Measurements from ENCODE around the gene HPX. TPM values are rescaled to one million over a fixed set of nuclear protein-coding genes. Genes with fewer than 3 reads are reported as not detected.

Gene HPX
- total RNA-seq, 1 donor from 2014 or later = 3.1 TPM

DNA sequence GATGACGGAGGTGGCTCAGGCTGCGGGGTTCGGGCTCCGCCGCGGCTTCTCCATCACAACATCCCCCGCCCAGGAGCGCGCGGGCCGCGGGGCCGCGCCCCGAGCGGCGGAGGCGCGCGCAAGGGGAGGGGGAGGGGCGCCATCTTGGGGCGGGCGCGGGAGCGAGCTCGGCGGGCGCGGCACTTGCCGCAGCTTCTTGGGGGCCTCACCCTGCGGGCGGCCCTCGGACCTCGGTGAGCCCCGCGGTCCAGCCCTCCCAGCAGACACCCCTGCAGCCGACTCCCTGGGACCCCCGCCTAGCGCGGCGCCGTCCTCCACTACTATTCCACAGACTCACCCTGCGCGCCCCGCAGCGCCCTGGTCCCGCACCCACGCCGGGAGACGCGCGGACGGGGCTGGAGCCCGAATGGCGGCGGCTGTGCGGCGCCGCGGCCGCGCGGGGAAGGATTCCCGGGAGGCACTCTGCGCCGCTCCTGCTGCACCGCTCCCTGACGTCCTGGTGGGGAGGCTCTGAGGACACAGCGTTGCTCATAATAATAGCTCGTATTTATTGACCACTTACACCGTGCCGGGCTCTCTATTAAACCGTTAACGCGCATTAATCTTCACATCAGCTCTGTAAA, 21.7 kb downstream of the HPX start, which contains the start of gene APBB1:
Gene APBB1, minus strand, starts transcription at position 86 of the 623 bp plus-strand sequence. CDS start 7,747 bp downstream, outside the sequence.
- peaks cover 0 to 3% (median 0%) of the 10 kb centered on the region in 3 donors for H3K36me3 ChIP-seq (ENCODE audit: control insufficient read depth in 3 of 3, insufficient read depth in 3 of 3, low read length in 3 of 3)
- peak within 1 kb of the TSS; percentile 87 to 95 (median 88) for H3K9ac ChIP-seq (ENCODE audit: low read depth in 1 of 3, low read length in 3 of 3)
- peaks cover 9 to 16% (median 13%) of the 10 kb centered on the region in 3 donors for H3K4me1 ChIP-seq (ENCODE audit: control insufficient read depth in 3 of 3, insufficient read depth in 3 of 3, low read length in 3 of 3)
- no peaks in the 10 kb centered on the region for H3K9me3 ChIP-seq (ENCODE audit: control insufficient read depth in 3 of 3, low read length in 3 of 3)
- H3K4me3 ChIP-seq (ENCODE audit: low read length in 3 of 3) = peak within 1 kb of the TSS; percentile 73 to 83 (median 78)
- no peaks in the 10 kb centered on the region for H3K27me3 ChIP-seq (ENCODE audit: control insufficient read depth in 3 of 3, insufficient read depth in 3 of 3, low read length in 3 of 3)
- H3K27ac ChIP-seq (ENCODE audit: low read depth, low read length) = peak within 1 kb of the TSS; percentile 84

DNA sequence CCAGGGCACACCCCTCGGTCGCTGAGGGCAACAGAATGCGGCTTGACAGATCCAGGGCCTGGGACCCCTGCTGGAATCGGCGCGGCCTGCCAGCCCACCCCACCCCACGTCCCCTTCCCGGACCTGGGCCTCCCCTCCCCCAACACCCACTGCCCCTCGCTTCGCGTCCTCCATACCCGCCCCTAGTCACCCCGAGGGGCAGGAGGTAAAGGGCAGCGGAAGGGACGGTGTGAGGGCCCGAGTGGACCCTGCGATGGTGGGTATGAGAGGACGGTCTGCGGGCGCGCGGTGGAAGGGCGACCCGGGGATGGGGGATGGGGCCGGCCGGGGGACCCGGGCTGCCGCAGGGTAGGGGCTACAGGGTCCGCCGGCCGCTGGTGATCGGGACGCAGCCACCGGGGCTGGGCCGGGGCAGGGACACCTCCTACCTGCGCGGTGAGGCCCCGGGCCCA, 22.2 kb downstream of the HPX start:
- Histone ChIP-seq H3K4me1 (ENCODE audit: control insufficient read depth in 3 of 3, insufficient read depth in 3 of 3, low read length in 3 of 3) (peaks cover 9 to 16% (median 13%) of the 10 kb centered on the region in 3 donors), H3K4me3 (ENCODE audit: low read length in 3 of 3) (peak overlapping the region; percentile 72 to 83 (median 78)), H3K27me3 (ENCODE audit: control insufficient read depth in 3 of 3, insufficient read depth in 3 of 3, low read length in 3 of 3) (no peaks in the 10 kb centered on the region), H3K9ac (ENCODE audit: low read depth in 1 of 3, low read length in 3 of 3) (peak overlapping the region; percentile 69 to 95 (median 87)), H3K9me3 (ENCODE audit: control insufficient read depth in 3 of 3, low read length in 3 of 3) (no peaks in the 10 kb centered on the region), H3K36me3 (ENCODE audit: control insufficient read depth in 3 of 3, insufficient read depth in 3 of 3, low read length in 3 of 3) (peaks cover 0 to 3% (median 0%) of the 10 kb centered on the region in 3 donors), H3K27ac (ENCODE audit: low read depth, low read length) (peak overlapping the region; percentile 40)

- Histone ChIP-seq H3K36me3 (ENCODE audit: control insufficient read depth in 3 of 3, insufficient read depth in 3 of 3, low read length in 3 of 3) (peaks cover 0 to 3% (median 0%) of the 10 kb centered on the region in 3 donors), H3K27me3 (ENCODE audit: control insufficient read depth in 3 of 3, insufficient read depth in 3 of 3, low read length in 3 of 3) (no peaks in the 10 kb centered on the region), H3K4me1 (ENCODE audit: control insufficient read depth in 3 of 3, insufficient read depth in 3 of 3, low read length in 3 of 3) (peaks cover 9 to 16% (median 13%) of the 10 kb centered on the region in 3 donors), H3K9me3 (ENCODE audit: control insufficient read depth in 3 of 3, low read length in 3 of 3) (no peaks in the 10 kb centered on the region), H3K27ac (ENCODE audit: low read depth, low read length) (peak overlapping the region; percentile 40), H3K4me3 (ENCODE audit: low read length in 3 of 3) (peak overlapping the region; percentile 72 to 83 (median 78)), H3K9ac (ENCODE audit: low read depth in 1 of 3, low read length in 3 of 3) (peak overlapping the region; percentile 69 to 95 (median 87))
Measured at GRCh38 chr11:6417907-6418556, 22.8 kb downstream of the HPX start.

- H3K36me3 ChIP-seq (ENCODE audit: control insufficient read depth in 3 of 3, insufficient read depth in 3 of 3, low read length in 3 of 3) = peaks cover 0 to 3% (median 3%) of the 10 kb centered on the region in 3 donors
- no peak overlapping the region for H3K9ac ChIP-seq (ENCODE audit: low read depth in 1 of 3, low read length in 3 of 3)
- H3K9me3 ChIP-seq (ENCODE audit: control insufficient read depth in 3 of 3, low read length in 3 of 3) = no peaks in the 10 kb centered on the region
- H3K27me3 ChIP-seq (ENCODE audit: control insufficient read depth in 3 of 3, insufficient read depth in 3 of 3, low read length in 3 of 3) = no peaks in the 10 kb centered on the region
- no peak overlapping the region for H3K27ac ChIP-seq (ENCODE audit: low read depth, low read length)
- no peak overlapping the region for H3K4me3 ChIP-seq (ENCODE audit: low read length in 3 of 3)
- peaks cover 9 to 16% (median 13%) of the 10 kb centered on the region in 3 donors for H3K4me1 ChIP-seq (ENCODE audit: control insufficient read depth in 3 of 3, insufficient read depth in 3 of 3, low read length in 3 of 3)
Measured at GRCh38 chr11:6415797-6416196, 25.0 kb downstream of the HPX start.

GRCh38 chr11:6414874-6415328, 25.9 kb downstream of the HPX start:
- Histone ChIP-seq H3K36me3 (ENCODE audit: control insufficient read depth in 3 of 3, insufficient read depth in 3 of 3, low read length in 3 of 3) (peaks cover 6 to 10% (median 8%) of the 10 kb centered on the region in 3 donors), H3K27ac (ENCODE audit: low read depth, low read length) (no peak overlapping the region), H3K27me3 (ENCODE audit: control insufficient read depth in 3 of 3, insufficient read depth in 3 of 3, low read length in 3 of 3) (no peaks in the 10 kb centered on the region), H3K9me3 (ENCODE audit: control insufficient read depth in 3 of 3, low read length in 3 of 3) (no peaks in the 10 kb centered on the region), H3K4me1 (ENCODE audit: control insufficient read depth in 3 of 3, insufficient read depth in 3 of 3, low read length in 3 of 3) (peaks cover 8 to 13% (median 12%) of the 10 kb centered on the region in 3 donors), H3K9ac (ENCODE audit: low read depth in 1 of 3, low read length in 3 of 3) (no peak overlapping the region), H3K4me3 (ENCODE audit: low read length in 3 of 3) (no peak overlapping the region)

DNA sequence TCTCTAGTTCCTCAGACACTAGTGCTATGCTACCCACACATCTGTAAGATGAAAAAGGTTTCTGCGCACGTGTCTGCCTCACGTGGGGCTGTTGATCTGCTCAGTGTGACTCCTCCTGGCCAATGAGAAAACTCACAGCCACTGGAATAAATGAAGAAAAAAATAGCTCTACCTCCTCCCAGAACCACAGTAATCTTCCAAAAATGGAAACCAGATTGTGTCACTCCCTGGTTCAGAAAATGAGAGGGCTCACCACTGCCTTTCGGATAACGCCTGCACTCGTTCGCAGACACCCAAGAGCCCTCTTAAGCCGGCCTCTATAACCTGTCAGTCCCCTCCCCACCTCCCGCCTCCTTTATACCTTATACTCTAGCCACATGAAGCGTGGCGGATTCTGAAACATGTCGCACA, 27.0 kb downstream of the HPX start:
- Histone ChIP-seq H3K4me1 (ENCODE audit: control insufficient read depth in 3 of 3, insufficient read depth in 3 of 3, low read length in 3 of 3) (peaks cover 4 to 9% (median 8%) of the 10 kb centered on the region in 3 donors), H3K27me3 (ENCODE audit: control insufficient read depth in 3 of 3, insufficient read depth in 3 of 3, low read length in 3 of 3) (no peaks in the 10 kb centered on the region), H3K36me3 (ENCODE audit: control insufficient read depth in 3 of 3, insufficient read depth in 3 of 3, low read length in 3 of 3) (peaks cover 10 to 15% (median 12%) of the 10 kb centered on the region in 3 donors), H3K9ac (ENCODE audit: low read depth in 1 of 3, low read length in 3 of 3) (no peak overlapping the region), H3K27ac (ENCODE audit: low read depth, low read length) (no peak overlapping the region), H3K9me3 (ENCODE audit: control insufficient read depth in 3 of 3, low read length in 3 of 3) (no peaks in the 10 kb centered on the region), H3K4me3 (ENCODE audit: low read length in 3 of 3) (no peak overlapping the region)

DNA sequence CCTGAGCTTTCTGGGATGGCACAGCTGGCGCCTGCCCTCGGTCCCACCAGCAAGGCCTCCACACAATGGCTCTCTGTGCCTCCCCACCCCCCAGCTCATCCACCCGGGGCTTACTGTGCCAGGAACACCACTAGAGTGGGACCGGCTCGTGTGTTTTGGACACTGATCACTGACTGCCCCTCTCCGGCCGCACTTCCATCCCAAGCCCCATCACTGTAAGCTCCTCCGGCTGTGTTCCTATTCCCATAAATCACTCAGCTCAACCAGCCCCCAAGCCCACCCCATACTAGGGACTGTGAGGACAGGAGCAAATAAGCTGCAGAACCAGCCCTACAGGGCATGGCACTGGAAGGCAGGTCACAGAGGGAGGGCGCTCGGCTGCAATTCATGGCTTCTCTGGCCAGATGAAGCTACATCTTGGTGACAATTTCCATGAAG, 29.2 kb downstream of the HPX start:
- no peak overlapping the region for H3K9ac ChIP-seq (ENCODE audit: low read depth in 1 of 3, low read length in 3 of 3)

GRCh38 chr11:6410695-6411430, 29.9 kb downstream of the HPX start:
- no peaks in the 10 kb centered on the region for H3K9me3 ChIP-seq (ENCODE audit: control insufficient read depth in 3 of 3, low read length in 3 of 3)
- no peak overlapping the region for H3K9ac ChIP-seq (ENCODE audit: low read depth in 1 of 3, low read length in 3 of 3)
- H3K36me3 ChIP-seq (ENCODE audit: control insufficient read depth in 3 of 3, insufficient read depth in 3 of 3, low read length in 3 of 3) = peaks cover 9 to 15% (median 10%) of the 10 kb centered on the region in 3 donors
- peaks cover 0 to 4% (median 0%) of the 10 kb centered on the region in 3 donors for H3K4me1 ChIP-seq (ENCODE audit: control insufficient read depth in 3 of 3, insufficient read depth in 3 of 3, low read length in 3 of 3)
- no peaks in the 10 kb centered on the region for H3K27me3 ChIP-seq (ENCODE audit: control insufficient read depth in 3 of 3, insufficient read depth in 3 of 3, low read length in 3 of 3)
- H3K27ac ChIP-seq (ENCODE audit: low read depth, low read length) = no peak overlapping the region
- no peak overlapping the region for H3K4me3 ChIP-seq (ENCODE audit: low read length in 3 of 3)

More for the DNA sequence above, 29.2 kb downstream of the HPX start:
- Histone ChIP-seq H3K27me3 (ENCODE audit: control insufficient read depth in 3 of 3, insufficient read depth in 3 of 3, low read length in 3 of 3) (no peaks in the 10 kb centered on the region), H3K27ac (ENCODE audit: low read depth, low read length) (no peak overlapping the region), H3K9me3 (ENCODE audit: control insufficient read depth in 3 of 3, low read length in 3 of 3) (no peaks in the 10 kb centered on the region), H3K36me3 (ENCODE audit: control insufficient read depth in 3 of 3, insufficient read depth in 3 of 3, low read length in 3 of 3) (peaks cover 10 to 15% (median 12%) of the 10 kb centered on the region in 3 donors), H3K4me3 (ENCODE audit: low read length in 3 of 3) (no peak overlapping the region), H3K4me1 (ENCODE audit: control insufficient read depth in 3 of 3, insufficient read depth in 3 of 3, low read length in 3 of 3) (peaks cover 0 to 4% (median 0%) of the 10 kb centered on the region in 3 donors)

GRCh38 chr11:6406370-6406769, 34.4 kb downstream of the HPX start:
- Histone ChIP-seq H3K27me3 (ENCODE audit: control insufficient read depth in 3 of 3, insufficient read depth in 3 of 3, low read length in 3 of 3) (no peaks in the 10 kb centered on the region), H3K36me3 (ENCODE audit: control insufficient read depth in 3 of 3, insufficient read depth in 3 of 3, low read length in 3 of 3) (peaks cover 13 to 24% (median 20%) of the 10 kb centered on the region in 3 donors), H3K4me1 (ENCODE audit: control insufficient read depth in 3 of 3, insufficient read depth in 3 of 3, low read length in 3 of 3) (no peaks in the 10 kb centered on the region), H3K4me3 (ENCODE audit: low read length in 3 of 3) (no peak overlapping the region), H3K27ac (ENCODE audit: low read depth, low read length) (no peak overlapping the region), H3K9me3 (ENCODE audit: control insufficient read depth in 3 of 3, low read length in 3 of 3) (no peaks in the 10 kb centered on the region), H3K9ac (ENCODE audit: low read depth in 1 of 3, low read length in 3 of 3) (no peak overlapping the region)
